ENCODE data around the gene RBFOX1.

RBFOX1 gene

GRCh38 chr16:7590934-7591333 is 258.3 kb downstream of the RBFOX1 start:
- TF ChIP-seq, protein P1, sequence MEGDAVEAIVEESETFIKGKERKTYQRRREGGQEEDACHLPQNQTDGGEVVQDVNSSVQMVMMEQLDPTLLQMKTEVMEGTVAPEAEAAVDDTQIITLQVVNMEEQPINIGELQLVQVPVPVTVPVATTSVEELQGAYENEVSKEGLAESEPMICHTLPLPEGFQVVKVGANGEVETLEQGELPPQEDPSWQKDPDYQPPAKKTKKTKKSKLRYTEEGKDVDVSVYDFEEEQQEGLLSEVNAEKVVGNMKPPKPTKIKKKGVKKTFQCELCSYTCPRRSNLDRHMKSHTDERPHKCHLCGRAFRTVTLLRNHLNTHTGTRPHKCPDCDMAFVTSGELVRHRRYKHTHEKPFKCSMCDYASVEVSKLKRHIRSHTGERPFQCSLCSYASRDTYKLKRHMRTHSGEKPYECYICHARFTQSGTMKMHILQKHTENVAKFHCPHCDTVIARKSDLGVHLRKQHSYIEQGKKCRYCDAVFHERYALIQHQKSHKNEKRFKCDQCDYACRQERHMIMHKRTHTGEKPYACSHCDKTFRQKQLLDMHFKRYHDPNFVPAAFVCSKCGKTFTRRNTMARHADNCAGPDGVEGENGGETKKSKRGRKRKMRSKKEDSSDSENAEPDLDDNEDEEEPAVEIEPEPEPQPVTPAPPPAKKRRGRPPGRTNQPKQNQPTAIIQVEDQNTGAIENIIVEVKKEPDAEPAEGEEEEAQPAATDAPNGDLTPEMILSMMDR (IDR thresholded peaks at IDR 0.05; ENCODE audit: borderline replicate concordance, insufficient read depth, low read depth, low read length): no peak
- H3K4me3 ChIP-seq (ENCODE audit: low read depth, low read length): no peak overlapping the region

DNA sequence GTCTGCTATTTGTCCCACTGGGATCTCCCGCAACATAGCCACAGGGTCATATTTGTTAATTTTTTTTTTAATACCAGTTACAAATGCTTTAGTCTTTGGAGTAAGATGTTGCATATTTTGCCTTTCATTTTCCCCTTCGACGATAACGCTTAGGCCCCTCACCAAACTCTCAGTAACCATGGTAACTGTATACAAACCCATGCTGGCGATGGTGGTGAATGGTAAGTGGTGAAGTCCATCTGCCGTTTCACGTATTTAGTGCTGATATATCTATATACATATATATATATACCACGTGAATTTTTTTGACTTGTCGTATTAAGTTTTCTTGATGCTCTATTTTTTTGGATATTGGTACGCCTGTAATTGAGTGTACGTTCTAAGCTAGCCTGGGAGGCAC is 263.7 kb downstream of the RBFOX1 start:
- TF ChIP-seq, protein P1 (IDR thresholded peaks at IDR 0.05; ENCODE audit: borderline replicate concordance, insufficient read depth, low read depth, low read length): no peak
- no peak overlapping the region for H3K4me3 ChIP-seq (ENCODE audit: low read depth, low read length)

- H3K4me3 ChIP-seq (ENCODE audit: low read depth, low read length): no peak overlapping the region
- TF ChIP-seq, protein P1 (IDR thresholded peaks at IDR 0.05; ENCODE audit: borderline replicate concordance, insufficient read depth, low read depth, low read length): no peak
Observed at GRCh38 chr16:7597677-7598076, 265.0 kb downstream of the RBFOX1 start.

DNA sequence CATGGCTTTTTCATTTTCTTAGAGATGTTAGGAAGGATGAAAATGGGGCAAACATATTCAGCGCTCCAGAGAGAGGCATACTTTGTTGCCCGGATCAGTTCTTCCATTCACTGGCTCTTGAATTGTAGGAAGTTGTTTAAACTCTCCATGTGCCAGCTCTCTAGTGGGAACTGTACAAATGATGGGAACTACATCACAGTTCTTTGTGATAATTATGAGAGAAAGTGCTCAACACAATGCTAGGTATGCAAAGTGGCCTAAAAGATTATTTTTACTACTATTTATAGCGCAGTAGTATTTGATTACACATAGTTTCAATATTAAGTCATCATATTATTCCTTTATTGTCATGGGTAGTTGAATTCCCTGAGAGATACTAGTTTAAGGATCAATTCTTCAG is 268.5 kb downstream of the RBFOX1 start:
- TF ChIP-seq, protein P1 (IDR thresholded peaks at IDR 0.05; ENCODE audit: borderline replicate concordance, insufficient read depth, low read depth, low read length): no peak
- no peak overlapping the region for H3K4me3 ChIP-seq (ENCODE audit: low read depth, low read length)

DNA sequence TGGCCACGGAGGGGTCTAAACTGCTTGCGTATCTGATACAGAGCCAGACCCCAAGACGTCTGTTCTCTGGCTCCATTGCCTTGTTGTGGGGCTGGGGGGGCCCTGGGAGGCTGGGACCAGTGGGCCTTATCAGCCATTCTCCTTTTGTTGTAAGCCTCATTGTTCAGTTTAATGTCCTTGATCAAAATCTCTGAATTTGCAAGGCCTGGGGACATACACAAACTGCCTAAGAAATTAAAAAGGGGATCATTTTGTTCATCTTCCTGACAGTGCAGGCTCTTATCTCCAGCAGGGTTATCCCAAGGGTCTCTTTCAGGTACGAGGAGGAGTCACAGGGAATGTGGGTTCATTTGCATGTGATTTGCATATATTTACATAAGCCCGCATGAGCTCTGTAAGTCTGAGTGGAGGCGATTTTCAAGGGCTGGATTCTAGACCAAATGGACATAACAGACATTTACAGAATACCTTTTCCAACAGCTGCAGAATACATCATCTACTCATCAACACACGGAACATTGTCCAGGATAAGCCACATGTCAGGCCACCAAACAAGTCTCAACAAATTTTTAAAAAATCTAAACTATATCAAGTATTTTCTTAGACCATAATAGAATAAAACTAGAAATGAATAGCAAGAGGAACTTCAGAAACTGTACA is 269.8 kb downstream of the RBFOX1 start:
- no peak overlapping the region for H3K4me3 ChIP-seq (ENCODE audit: low read depth, low read length)
- TF ChIP-seq, protein P1 (IDR thresholded peaks at IDR 0.05; ENCODE audit: borderline replicate concordance, insufficient read depth, low read depth, low read length): no peak

DNA sequence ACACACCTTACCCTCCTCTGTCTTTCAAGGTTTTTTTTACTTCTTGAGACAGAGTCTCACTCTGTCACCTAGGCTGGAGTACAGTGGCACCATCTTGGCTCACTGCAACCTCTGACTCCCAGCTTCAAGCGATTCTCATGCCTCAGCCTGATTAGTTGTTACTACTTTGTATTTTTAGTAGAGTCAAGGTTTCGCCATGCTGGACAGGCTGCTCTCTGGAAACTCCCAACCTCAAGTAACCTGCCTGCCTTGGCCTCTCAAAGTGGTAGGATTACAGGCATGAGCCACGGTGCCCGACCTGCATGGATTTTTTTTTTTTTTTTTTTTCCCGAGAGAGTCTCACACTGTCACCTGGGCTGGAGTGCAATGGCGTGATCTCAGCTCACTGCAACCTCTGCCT is 273.2 kb downstream of the RBFOX1 start:
- TF ChIP-seq, protein P1 (IDR thresholded peaks at IDR 0.05; ENCODE audit: borderline replicate concordance, insufficient read depth, low read depth, low read length): no peak

DNA sequence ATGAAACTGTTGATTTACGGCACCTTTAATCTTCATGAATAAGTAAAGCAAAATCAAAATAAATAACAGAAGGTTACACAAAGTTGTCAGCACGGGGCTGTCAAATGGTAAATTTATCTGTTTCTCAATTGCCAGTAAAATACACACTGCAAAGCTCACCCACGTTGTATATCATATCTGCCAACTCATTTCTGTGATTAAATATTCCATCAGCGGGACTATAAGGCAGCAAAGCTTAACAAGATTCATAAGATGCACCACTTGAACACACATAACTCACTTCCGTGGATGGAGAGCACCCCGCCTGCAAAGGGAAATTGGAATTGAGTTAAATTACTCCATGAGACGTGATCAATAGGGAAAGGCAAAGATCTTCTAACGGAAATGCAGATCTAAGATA is 280.0 kb downstream of the RBFOX1 start:
- TF ChIP-seq, protein P1 (IDR thresholded peaks at IDR 0.05; ENCODE audit: borderline replicate concordance, insufficient read depth, low read depth, low read length): no peak
- no peak overlapping the region for H3K4me3 ChIP-seq (ENCODE audit: low read depth, low read length)

More for the DNA sequence above, 273.2 kb downstream of the RBFOX1 start:
- H3K4me3 ChIP-seq (ENCODE audit: low read depth, low read length): no peak overlapping the region
